IMR-90 (cell line): ENCODE measurements around the gene CCDC33.

Source experiments
- BHLHE40 ChIP-seq: fragments of 150-350 bp; IDR thresholded peaks from 2 replicates; pipeline ENCODE4 v1.6.1; 2016; ENCODE audit warnings: mild to moderate bottlenecking, low read depth, low read length
- CEBPB ChIP-seq: IDR thresholded peaks from 2 replicates; pipeline ENCODE4 v1.6.1; 2012; ENCODE audit warnings: low read depth, low read length, improper control_type of control experiment
- CHD1 ChIP-seq: IDR thresholded peaks from 2 replicates; pipeline ENCODE4 v1.6.1; 2012; ENCODE audit warnings: low read depth, low read length, improper control_type of control experiment
- CTCF ChIP-seq: conservative IDR thresholded peaks from 2 replicates; pipeline ENCODE4 v1.5.1; 2012; ENCODE audit warnings: mild to moderate bottlenecking, low read depth, low read length, improper control_type of control experiment
- MAZ ChIP-seq: IDR thresholded peaks from 2 replicates; pipeline ENCODE4 v1.6.1; 2012; ENCODE audit warnings: low read depth, mild to moderate bottlenecking, low read length, improper control_type of control experiment, moderate library complexity, borderline replicate concordance
- POLR2A ChIP-seq: IDR thresholded peaks from 2 replicates; pipeline ENCODE4 v1.6.1; 2012; ENCODE audit warnings: mild to moderate bottlenecking, low read depth, low read length
- RAD21 ChIP-seq: IDR thresholded peaks from 2 replicates; pipeline ENCODE4 v1.6.1; 2012; ENCODE audit warnings: low read length, improper control_type of control experiment
- USF2 ChIP-seq: fragments of 150-350 bp; IDR thresholded peaks from 2 replicates; pipeline ENCODE4 v1.6.1; 2017; ENCODE audit warnings: mild to moderate bottlenecking, antibody characterized with exemption, low read length, low read depth

- TF ChIP-seq POLR2A (no peak), USF2 (no peak), CTCF (no peak), CEBPB (no peak), RAD21 (no peak), BHLHE40 (no peak), CHD1 (no peak), MAZ (no peak)
These were observed 27.1 kb upstream of the CCDC33 start for GRCh38 chr15:74208901-74209559.
